ENCODE results near the gene ADARB1. TPM values are rescaled to one million over a fixed set of nuclear protein-coding genes. Genes with fewer than 3 reads are reported as not detected.
A peak's percentile ranks its signal among the peaks of the same experiment; 100 is the strongest.

ADARB1 gene
- total and polyA plus RNA-seq, 2 of the 4 experiments (the other 2 are of a cell fraction): 39.8 to 47.3 TPM

DNA sequence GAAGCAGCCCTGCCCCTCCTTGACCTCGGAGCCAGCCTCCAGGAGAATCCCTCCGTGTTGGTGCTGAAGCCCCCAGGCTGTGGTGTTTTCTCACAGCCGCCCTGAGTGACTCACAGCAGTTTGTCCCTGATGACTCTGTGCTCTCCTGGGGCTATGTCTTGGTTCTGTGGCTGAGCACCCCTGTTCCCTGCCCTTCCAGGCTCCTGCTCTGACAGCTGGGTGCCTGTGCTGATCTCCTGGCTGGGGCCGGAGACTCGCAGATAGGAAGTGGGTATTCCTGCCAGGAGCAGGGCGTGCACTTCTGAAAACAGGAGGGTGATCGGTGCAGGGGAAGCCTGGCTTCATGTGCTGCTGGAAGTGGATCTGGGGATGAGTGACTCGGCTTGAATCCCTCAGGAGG is 178.8 kb downstream of the ADARB1 start:
- dilution Hi-C loops (cut with HindIII; ENCODE audit: low sequenced_read_pairs, unreplicated experiment): no loop called here
- Histone ChIP-seq H3K36me3 (ENCODE audit: control insufficient read depth, insufficient read depth, low read length) (no peaks in the 10 kb centered on the region), H3K9me1 (ENCODE audit: insufficient read depth, low read length) (no peaks in the 10 kb centered on the region), H2AK9ac (replicated peaks; ENCODE audit: low read depth, low read length, poor library complexity) (peak overlapping the region; percentile 23), H4K5ac (ENCODE audit: low read depth, low read length) (no peak overlapping the region), H3K4me2 (ENCODE audit: low read depth, low read length) (no peak overlapping the region), H3K18ac (ENCODE audit: low read depth, low read length) (no peak overlapping the region), H3K79me1 (ENCODE audit: low read depth in 1 of 2, low read length in 2 of 2) (no peaks in the 10 kb centered on the region), H2BK20ac (ENCODE audit: low read depth, low read length) (no peak overlapping the region), H3K27me3 (ENCODE audit: control insufficient read depth, insufficient read depth, low read length) (peaks cover 30% of the 10 kb centered on the region), H3K4me1 (ENCODE audit: control insufficient read depth, insufficient read depth, low read length) (peaks cover 6% of the 10 kb centered on the region), H2BK15ac (ENCODE audit: low read depth, low read length) (no peak overlapping the region), H4K91ac (ENCODE audit: insufficient read depth, low read depth, low read length) (no peak overlapping the region), H3K56ac (ENCODE audit: extremely low read depth, insufficient read depth, low read length) (no peak overlapping the region), H3K4ac (ENCODE audit: low read depth, low read length) (no peak overlapping the region), H2BK5ac (ENCODE audit: low read depth, low read length, poor library complexity, severe bottlenecking) (no peak overlapping the region), H4K20me1 (ENCODE audit: insufficient read depth, low read length) (no peaks in the 10 kb centered on the region), H2AFZ (replicated peaks; ENCODE audit: low read length, poor library complexity) (peak overlapping the region; percentile 67), H3K9ac (ENCODE audit: low read depth, low read length) (no peak overlapping the region), H4K8ac (ENCODE audit: low read depth in 2 of 2, low read length in 2 of 2) (no peak overlapping the region), H3K27ac (ENCODE audit: insufficient read depth, low read length) (no peak overlapping the region), H3K4me3 (ENCODE audit: insufficient read depth, low read depth, low read length) (no peak overlapping the region), H2AK5ac (ENCODE audit: low read depth, low read length) (no peak overlapping the region), H3K23ac (ENCODE audit: low read depth, low read length) (no peak overlapping the region), H3K9me3 (ENCODE audit: control insufficient read depth, insufficient read depth, low read length) (peaks cover 12% of the 10 kb centered on the region), H2BK120ac (ENCODE audit: low read depth, low read length) (no peak overlapping the region), H3K14ac (replicated peaks; ENCODE audit: low read depth, low read length) (no peak overlapping the region)
- intact Hi-C loops (cut with micrococcal nuclease): no loop called here
- no TSS peak for BruUV-seq (replicated peaks)
- TF ChIP-seq CHD1 (IDR thresholded peaks at IDR 0.05; ENCODE audit: low read depth, low read length) (no peak), RAD21 (IDR thresholded peaks at IDR 0.05; ENCODE audit: low read length) (no peak; the same call in 1 of the 2 replicates)
- TF ChIP-seq, protein P1, sequence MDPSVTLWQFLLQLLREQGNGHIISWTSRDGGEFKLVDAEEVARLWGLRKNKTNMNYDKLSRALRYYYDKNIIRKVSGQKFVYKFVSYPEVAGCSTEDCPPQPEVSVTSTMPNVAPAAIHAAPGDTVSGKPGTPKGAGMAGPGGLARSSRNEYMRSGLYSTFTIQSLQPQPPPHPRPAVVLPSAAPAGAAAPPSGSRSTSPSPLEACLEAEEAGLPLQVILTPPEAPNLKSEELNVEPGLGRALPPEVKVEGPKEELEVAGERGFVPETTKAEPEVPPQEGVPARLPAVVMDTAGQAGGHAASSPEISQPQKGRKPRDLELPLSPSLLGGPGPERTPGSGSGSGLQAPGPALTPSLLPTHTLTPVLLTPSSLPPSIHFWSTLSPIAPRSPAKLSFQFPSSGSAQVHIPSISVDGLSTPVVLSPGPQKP (IDR thresholded peaks at IDR 0.05; ENCODE audit: borderline replicate concordance, low read depth, low read length): no peak
- in situ Hi-C loops (cut with MboI; ENCODE audit: low sequenced_read_pairs): no loop called here
- 28% methylated on average over 4 of the region's 8 CpGs; no CpG with 5 or more reads in 1 of the 2 experiments for WGBS, 2 experiments (ENCODE audit: extremely low coverage in 2 of 2, insufficient read length in 1 of 2)
- CTCF ChIA-PET: no interaction called here
- peak; percentile 43 for ATAC-seq (ENCODE audit: low read depth)
- peak; percentile 39 for DNase-seq
- POLR2A ChIA-PET (ENCODE audit: unreplicated experiment): no interaction called here

Data from IMR-90 (cell line).